ENCODE data around the gene ORAI2.

ORAI2 gene

GRCh38 chr7:102439963-102440795 lies 6.8 kb downstream of the ORAI2 start:
- Histone ChIP-seq H3K4me1 (peaks cover 94% of the 10 kb centered on the region), H3K4me2 (peak overlapping the region; percentile 79), H3K36me3 (peaks cover 77% of the 10 kb centered on the region), H4K20me1 (no peaks in the 10 kb centered on the region; the same call in 1 of the 2 replicates), H3K27ac (peak overlapping the region; percentile 97), H3K27me3 (no peaks in the 10 kb centered on the region), H3K9ac (peak overlapping the region; percentile 76), H3K4me3 (peak overlapping the region; percentile 31; the same call in 1 of the 2 replicates), H3K9me3 (no peaks in the 10 kb centered on the region)
- no peak for TF ChIP-seq Cebpa-rat (IDR thresholded peaks at IDR 0.05)

- H3K9ac ChIP-seq = peak overlapping the region; percentile 70; the same call in 1 of the 2 replicates
Measured at GRCh38 chr7:102444961-102445673, 11.7 kb downstream of the ORAI2 start.

GRCh38 chr7:102445674-102446071 lies 12.3 kb downstream of the ORAI2 start:
- Histone ChIP-seq H3K9ac (peak overlapping the region; percentile 70; the same call in 1 of the 2 replicates), H4K20me1 (peaks cover 8% of the 10 kb centered on the region), H3K27me3 (no peaks in the 10 kb centered on the region), H3K4me2 (peak overlapping the region; percentile 85), H3K36me3 (peaks cover 77% of the 10 kb centered on the region), H3K4me3 (no peak overlapping the region), H3K9me3 (no peaks in the 10 kb centered on the region), H3K4me1 (peaks cover 85% of the 10 kb centered on the region), H3K27ac (peak overlapping the region; percentile 81)
- no peak for TF ChIP-seq Cebpa-rat (IDR thresholded peaks at IDR 0.05)

More at GRCh38 chr7:102444961-102445673, 11.7 kb downstream of the ORAI2 start:
- Histone ChIP-seq H3K27me3 (no peaks in the 10 kb centered on the region), H3K4me3 (no peak overlapping the region), H4K20me1 (peaks cover 3% of the 10 kb centered on the region), H3K36me3 (peaks cover 78% of the 10 kb centered on the region), H3K27ac (peak overlapping the region; percentile 81), H3K9me3 (no peaks in the 10 kb centered on the region), H3K4me2 (peak overlapping the region; percentile 85), H3K4me1 (peaks cover 85% of the 10 kb centered on the region)
- no peak for TF ChIP-seq Cebpa-rat (IDR thresholded peaks at IDR 0.05)

- peaks cover 79% of the 10 kb centered on the region for H3K36me3 ChIP-seq
- H3K4me1 ChIP-seq = peaks cover 87% of the 10 kb centered on the region
- no peaks in the 10 kb centered on the region for H3K27me3 ChIP-seq
- H4K20me1 ChIP-seq = peaks cover 15% of the 10 kb centered on the region
- no peak overlapping the region for H3K4me3 ChIP-seq
- no peak for TF ChIP-seq Cebpa-rat (IDR thresholded peaks at IDR 0.05)
- H3K9me3 ChIP-seq = no peaks in the 10 kb centered on the region
- 0 out of 2 replicates have a peak overlapping the region, but pooled peaks have one; percentile 70 for H3K9ac ChIP-seq
- peak overlapping the region; percentile 85 for H3K4me2 ChIP-seq
- peak overlapping the region; percentile 81 for H3K27ac ChIP-seq
Measured at GRCh38 chr7:102446387-102447156, 13.2 kb downstream of the ORAI2 start.

- 0 out of 2 replicates have a peak overlapping the region, but pooled peaks have one; percentile 19 for H3K9ac ChIP-seq
- H3K9me3 ChIP-seq = no peaks in the 10 kb centered on the region
- no peaks in the 10 kb centered on the region for H3K27me3 ChIP-seq
- peak overlapping the region; percentile 81 for H3K27ac ChIP-seq
- no peak overlapping the region for H3K4me3 ChIP-seq
- peak overlapping the region; percentile 85; the same call in 1 of the 2 replicates for H3K4me2 ChIP-seq
- peaks cover 88% of the 10 kb centered on the region for H3K4me1 ChIP-seq
- peaks cover 19% of the 10 kb centered on the region for H4K20me1 ChIP-seq
- TF ChIP-seq Cebpa-rat (IDR thresholded peaks at IDR 0.05) = no peak
- H3K36me3 ChIP-seq = peaks cover 83% of the 10 kb centered on the region
Measured at GRCh38 chr7:102447311-102447710, 13.9 kb downstream of the ORAI2 start.

- TF ChIP-seq Cebpa-rat (IDR thresholded peaks at IDR 0.05) = no peak
Measured at GRCh38 chr7:102449136-102449535, 15.8 kb downstream of the ORAI2 start.

GRCh38 chr7:102450242-102450641 lies 16.9 kb downstream of the ORAI2 start:
- no peak overlapping the region for H3K4me3 ChIP-seq
- H3K27me3 ChIP-seq = no peaks in the 10 kb centered on the region
- peak overlapping the region; percentile 56 for H3K27ac ChIP-seq
- peak overlapping the region; percentile 34; the same call in 1 of the 2 replicates for H3K9ac ChIP-seq
- H3K9me3 ChIP-seq = no peaks in the 10 kb centered on the region
- H3K4me1 ChIP-seq = peaks cover 85% of the 10 kb centered on the region
- no peak for TF ChIP-seq Cebpa-rat (IDR thresholded peaks at IDR 0.05)
- peak overlapping the region; percentile 60 for H3K4me2 ChIP-seq
- H3K36me3 ChIP-seq = peaks cover 62% of the 10 kb centered on the region
- peaks cover 28% of the 10 kb centered on the region for H4K20me1 ChIP-seq

More at GRCh38 chr7:102449136-102449535, 15.8 kb downstream of the ORAI2 start:
- H3K4me2 ChIP-seq = no peak overlapping the region
- H3K4me1 ChIP-seq = peaks cover 84% of the 10 kb centered on the region
- peaks cover 70% of the 10 kb centered on the region for H3K36me3 ChIP-seq
- no peaks in the 10 kb centered on the region for H3K9me3 ChIP-seq
- no peak overlapping the region for H3K27ac ChIP-seq
- H4K20me1 ChIP-seq = peaks cover 19% of the 10 kb centered on the region
- no peak overlapping the region for H3K9ac ChIP-seq
- H3K27me3 ChIP-seq = no peaks in the 10 kb centered on the region
- no peak overlapping the region for H3K4me3 ChIP-seq

- Histone ChIP-seq H3K36me3 (peaks cover 58% of the 10 kb centered on the region), H4K20me1 (peaks cover 40% of the 10 kb centered on the region), H3K9me3 (no peaks in the 10 kb centered on the region), H3K9ac (peak overlapping the region; percentile 34; the same call in 1 of the 2 replicates), H3K27ac (peak overlapping the region; percentile 62), H3K4me2 (peak overlapping the region; percentile 60), H3K4me3 (no peak overlapping the region), H3K27me3 (no peaks in the 10 kb centered on the region), H3K4me1 (peaks cover 85% of the 10 kb centered on the region)
- TF ChIP-seq Cebpa-rat (IDR thresholded peaks at IDR 0.05) = no peak
Measured at GRCh38 chr7:102451371-102452054, 18.1 kb downstream of the ORAI2 start.
